GM13977 (cell line): Measurements from ENCODE around the gene ZNRF2.
A peak's percentile ranks its signal among the peaks of the same experiment; 100 is the strongest.

ENCODE experiments used
- DNase-seq: peaks from one replicate; pipeline ENCODE4 v3.0.0; 2012; ENCODE audit warnings: low spot score
- CTCF ChIP-seq: IDR thresholded peaks from 2 replicates; pipeline ENCODE4 v1.5.1; 2012; ENCODE audit warnings: mild to moderate bottlenecking, control low read depth; ENCODE audit not compliant: insufficient read depth; ENCODE audit errors: extremely low read depth, missing control alignments
- in situ Hi-C: fragments of 300-500 bp; cut with MboI; formaldehyde crosslinking; loops from one replicate; pipeline ENCODE4 v1.12.0; 2022; ENCODE audit warnings: low sequenced_read_pairs, low pct_unique_long_range_greater_than_20kb, mixed read lengths, inconsistent platforms; ENCODE audit not compliant: unreplicated experiment

The ZNRF2 gene

DNA sequence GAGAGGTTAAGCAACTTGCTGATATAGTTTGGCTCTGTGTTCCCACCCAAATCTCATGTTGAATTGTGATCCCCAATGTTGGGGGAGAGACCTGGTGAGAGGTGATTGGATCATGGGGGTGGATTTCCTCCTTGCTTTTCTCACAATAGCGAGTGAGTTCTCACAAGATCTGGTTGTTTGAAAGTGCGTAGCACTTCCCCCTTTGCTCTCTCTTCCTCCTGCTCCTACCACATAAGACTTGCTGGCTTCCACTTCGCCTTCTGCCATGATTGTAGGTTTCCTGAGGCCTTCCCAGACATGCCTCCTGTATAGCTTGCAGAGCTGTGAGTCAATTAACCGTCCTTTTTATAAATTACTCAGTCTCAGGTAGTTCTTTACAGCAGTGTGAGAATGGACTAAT is 13.5 kb upstream of the ZNRF2 start:
- in situ Hi-C loops = loop anchor here (10.0 kb wide), 1 partner anchor 106 kb away; no protein-coding TSS in a partner anchor
- no peak for DNase-seq
- no peak for TF ChIP-seq CTCF

GRCh38 chr7:30272126-30272525 is 12.3 kb upstream of the ZNRF2 start:
- in situ Hi-C loops = loop anchor here (10.0 kb wide), 1 partner anchor 107 kb away; no protein-coding TSS in a partner anchor
- no peak for DNase-seq
- TF ChIP-seq CTCF = no peak

DNA sequence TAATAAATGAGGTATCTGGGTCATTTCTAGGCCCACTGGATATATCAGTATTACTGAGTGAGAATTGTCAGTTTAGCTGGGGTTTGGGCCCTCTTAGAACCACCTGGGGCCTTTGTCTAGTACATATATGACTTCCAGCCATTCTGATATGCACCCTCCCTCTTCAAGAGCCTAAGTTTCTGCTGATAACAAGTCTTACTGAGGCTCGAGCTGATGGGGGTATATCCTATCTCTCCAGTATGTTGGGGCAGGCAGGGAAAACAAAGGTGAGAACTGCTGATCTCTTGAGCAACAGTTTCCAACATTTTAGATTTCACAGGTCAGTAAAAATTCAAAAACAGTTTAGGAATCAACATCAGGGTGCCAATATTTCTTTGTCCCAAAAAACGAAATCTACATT is 10.8 kb upstream of the ZNRF2 start:
- no peak for TF ChIP-seq CTCF
- in situ Hi-C loops = loop anchor here (10.0 kb wide), 1 partner anchor 109 kb away; no protein-coding TSS in a partner anchor

DNA sequence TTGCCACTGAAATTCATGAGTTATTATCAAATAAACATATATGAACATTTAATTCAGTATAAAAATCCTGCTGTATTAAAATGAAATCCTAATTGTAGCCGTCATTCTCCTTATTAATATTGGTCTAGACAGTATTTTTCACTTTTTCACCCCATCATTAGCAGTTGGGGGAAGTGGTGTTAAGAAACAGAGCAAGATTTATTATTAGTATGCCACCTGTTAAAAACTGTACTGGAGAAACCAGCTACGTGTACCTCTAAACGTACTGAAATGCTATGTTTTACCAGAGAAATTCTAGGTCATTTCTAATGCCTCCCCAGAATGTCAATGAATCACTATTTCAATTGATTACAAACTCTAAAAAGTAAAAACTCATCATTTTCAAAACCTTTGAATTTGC is 9.8 kb upstream of the ZNRF2 start:
- no peak for TF ChIP-seq CTCF
- DNase-seq = no peak
- in situ Hi-C loops = loop anchor here (10.0 kb wide), 1 partner anchor 110 kb away; no protein-coding TSS in a partner anchor

More for the DNA sequence above, 10.8 kb upstream of the ZNRF2 start:
- DNase-seq = no peak

DNA sequence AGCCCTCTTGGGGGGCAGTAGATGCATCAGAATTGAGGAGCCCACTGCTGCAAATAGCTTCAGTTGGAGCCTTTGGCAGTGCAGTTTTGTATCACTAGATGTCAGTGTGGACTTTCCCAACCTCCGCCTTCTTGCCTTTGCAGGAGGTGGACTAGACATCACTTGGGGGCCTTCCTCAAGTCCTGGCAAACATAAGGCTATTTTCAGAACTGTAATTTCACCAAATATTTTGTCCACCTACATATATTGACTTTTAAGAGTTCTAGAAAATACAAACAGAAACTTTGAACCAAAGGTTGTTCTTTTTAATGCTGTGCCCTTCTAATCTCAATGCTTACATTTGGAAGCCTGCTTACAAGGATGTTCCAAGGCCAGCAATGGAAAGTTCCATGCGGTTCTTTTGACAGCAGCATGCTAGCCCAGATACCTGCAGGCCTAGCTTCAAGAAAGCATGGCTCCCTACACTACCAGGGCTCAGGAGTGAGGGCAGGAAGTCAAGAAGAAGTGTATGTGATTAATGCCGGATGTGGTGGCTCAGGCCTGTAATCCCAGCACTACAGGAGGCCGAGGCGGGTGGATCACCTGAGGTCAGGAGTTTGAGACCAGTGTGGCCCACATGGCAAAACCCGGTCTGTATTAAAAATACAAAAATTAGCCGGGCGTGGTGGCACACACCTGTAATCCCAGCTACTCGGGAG is 8.0 kb upstream of the ZNRF2 start:
- in situ Hi-C loops = loop anchor here (10.0 kb wide), 1 partner anchor 112 kb away; no protein-coding TSS in a partner anchor
- peak; percentile 87 for TF ChIP-seq CTCF
- peak; percentile 32 for DNase-seq

GRCh38 chr7:30278376-30278775 is 6.0 kb upstream of the ZNRF2 start:
- no peak for DNase-seq
- in situ Hi-C loops = loop anchor here (10.0 kb wide), 1 partner anchor 114 kb away; no protein-coding TSS in a partner anchor
- no peak for TF ChIP-seq CTCF
